CD4-positive, alpha-beta T cell (primary cell): Measurements from ENCODE around the gene CACNA1D. TPM values are rescaled to one million over a fixed set of nuclear protein-coding genes. Genes with fewer than 3 reads are reported as not detected.

Experiments
- ATAC-seq: fragments of 200-7000 bp; cut with Tn5 transposase; one replicate; pipeline ENCODE4 v1.10.0; 2022; ENCODE audit warnings: mild to moderate bottlenecking; ENCODE audit not compliant: poor library complexity
- CTCF ChIA-PET: fragments of 350-600 bp; sonication (Branson Sonifier 250); formaldehyde crosslinking; loops from one replicate; lab custom pipeline; 2021; ENCODE audit warnings: antibody characterized with exemption, inconsistent platforms; lab: Charles Lee
- POLR2A ChIA-PET: fragments of 350-600 bp; sonication (Branson Sonifier 250); formaldehyde crosslinking; loops from one replicate; lab custom pipeline; 2021; ENCODE audit warnings: antibody characterized with exemption, inconsistent platforms; lab: Charles Lee
- DNase-seq, 14 experiments: peaks; one replicate each; pipeline ENCODE4 v3.0.0-alpha.2; 2013 to 2020; ENCODE audit warnings: mixed read lengths in 2 of 14
- H3K27ac ChIP-seq, 2 donors: one replicate each; pipeline versions ENCODE4 v1.5.1 to v1.7.0; 2013; ENCODE audit warnings: low read length in 2 of 2, low read depth in 1 of 2, mild to moderate bottlenecking in 1 of 2
- H3K27me3 ChIP-seq, 2 experiments: 1 replicate in 1 of 2; 2 replicates in 1 of 2; pipeline versions ENCODE4 v1.6.1 to v1.7.0; 2013; ENCODE audit warnings: low read length in 2 of 2, control low read depth in 1 of 2, mild to moderate bottlenecking in 1 of 2, moderate library complexity in 1 of 2; ENCODE audit not compliant: insufficient read depth in 2 of 2, control insufficient read depth in 1 of 2
- H3K36me3 ChIP-seq: one replicate; pipeline ENCODE4 v1.6.1; 2013; ENCODE audit warnings: low read length, control low read depth; ENCODE audit not compliant: insufficient read depth
- H3K4me1 ChIP-seq: one replicate; pipeline ENCODE4 v1.6.1; 2013; ENCODE audit warnings: low read length, control low read depth; ENCODE audit not compliant: insufficient read depth
- H3K4me3 ChIP-seq: one replicate; pipeline ENCODE4 v1.5.1; 2013; ENCODE audit warnings: mild to moderate bottlenecking, low read length, moderate library complexity
- H3K9me3 ChIP-seq, 2 experiments: 1 replicate in 1 of 2; 2 replicates in 1 of 2; pipeline versions ENCODE4 v1.6.1 to v1.7.0; 2013; ENCODE audit warnings: low read length in 2 of 2, mild to moderate bottlenecking in 2 of 2, control low read depth in 1 of 2, moderate library complexity in 1 of 2; ENCODE audit not compliant: control insufficient read depth in 1 of 2, insufficient read depth in 1 of 2
- H3K27ac Mint-ChIP-seq: one replicate; pipeline ENCODE4 v1.8.0; 2020; ENCODE audit warnings: mixed read lengths
- H3K27me3 Mint-ChIP-seq: one replicate; pipeline ENCODE4 v1.8.0; 2021; ENCODE audit warnings: mixed read lengths
- H3K36me3 Mint-ChIP-seq: one replicate; pipeline ENCODE4 v1.8.0; 2021; ENCODE audit warnings: low read depth, mixed read lengths
- H3K4me1 Mint-ChIP-seq: one replicate; pipeline ENCODE4 v1.8.0; 2021; ENCODE audit warnings: low read depth, mixed read lengths
- H3K4me3 Mint-ChIP-seq: one replicate; pipeline ENCODE4 v1.8.0; 2020; ENCODE audit warnings: mild to moderate bottlenecking, mixed read lengths
- H3K9me3 Mint-ChIP-seq: one replicate; pipeline ENCODE4 v1.8.0; 2020; ENCODE audit warnings: mixed read lengths
- CTCF ChIP-seq: fragments of 200-600 bp; IDR thresholded peaks from one replicate; pipeline ENCODE4 v1.8.0; 2022; ENCODE audit warnings: antibody characterized with exemption, mild to moderate bottlenecking
- intact Hi-C, 2 experiments: fragments of 100-400 bp; cut with DNase I in 1 of 2; cut with micrococcal nuclease in 1 of 2; formaldehyde crosslinking; loops; one replicate each; pipeline versions ENCODE4 v1.15.1 to v1.9.0; 2023 to 2025; cut with DNase I, micrococcal nuclease
- total RNA-seq, 174 experiments: library from RNA in 2 of 174; stranded (reverse) in 2 of 174; gene quantifications; one replicate each; pipeline ENCODE4 v1.2.3 and lab custom pipeline; 2021 to 2026

CACNA1D gene
- total RNA-seq, 2 experiments from 2014 or later = not detected

GRCh38 chr3:53820084-53820483, 325.7 kb downstream of the CACNA1D start:
- Histone ChIP-seq H3K9me3 (no peaks in the 10 kb centered on the region), H3K36me3 (no peaks in the 10 kb centered on the region), H3K4me1 (peaks cover 5% of the 10 kb centered on the region), H3K4me3 (no peak overlapping the region), H3K27me3 (no peaks in the 10 kb centered on the region), H3K27ac (no peak overlapping the region)
- ATAC-seq = no peak
- DNase-seq = no peak
- intact Hi-C loops = no loop called here
- no peak overlapping the region for H3K4me3 Mint-ChIP-seq
- H3K4me1 Mint-ChIP-seq = no peaks in the 10 kb centered on the region
- TF ChIP-seq CTCF = no peak
- no peaks in the 10 kb centered on the region for H3K36me3 Mint-ChIP-seq
- POLR2A ChIA-PET = no interaction called here
- H3K27me3 Mint-ChIP-seq = no peaks in the 10 kb centered on the region
- CTCF ChIA-PET = no interaction called here
- H3K9me3 Mint-ChIP-seq = no peaks in the 10 kb centered on the region
- no peak overlapping the region for H3K27ac Mint-ChIP-seq

- TF ChIP-seq CTCF = no peak
- Mint-ChIP-seq H3K36me3 (no peaks in the 10 kb centered on the region), H3K27me3 (no peaks in the 10 kb centered on the region), H3K9me3 (no peaks in the 10 kb centered on the region), H3K4me3 (no peak overlapping the region), H3K27ac (no peak overlapping the region), H3K4me1 (no peaks in the 10 kb centered on the region)
- no peaks in the 10 kb centered on the region for H3K36me3 ChIP-seq
- no peak overlapping the region for H3K4me3 ChIP-seq
- H3K9me3 ChIP-seq = no peaks in the 10 kb centered on the region
- ChIA-PET CTCF (no interaction called here), POLR2A (no interaction called here)
- peaks cover 5% of the 10 kb centered on the region for H3K4me1 ChIP-seq
- DNase-seq (no peak), ATAC-seq (no peak)
- no peak overlapping the region for H3K27ac ChIP-seq
- intact Hi-C loops = no loop called here
- H3K27me3 ChIP-seq = no peaks in the 10 kb centered on the region
These were observed 326.6 kb downstream of the CACNA1D start for GRCh38 chr3:53820756-53821580.

GRCh38 chr3:53821631-53822121, 327.3 kb downstream of the CACNA1D start:
- ChIA-PET POLR2A (no interaction called here), CTCF (no interaction called here)
- H3K27ac Mint-ChIP-seq = no peak overlapping the region
- intact Hi-C loops = no loop called here
- Histone ChIP-seq H3K9me3 (no peaks in the 10 kb centered on the region), H3K4me3 (no peak overlapping the region), H3K27ac (no peak overlapping the region), H3K36me3 (no peaks in the 10 kb centered on the region), H3K27me3 (no peaks in the 10 kb centered on the region), H3K4me1 (peaks cover 5% of the 10 kb centered on the region)
- no peak overlapping the region for H3K4me3 Mint-ChIP-seq
- H3K27me3 Mint-ChIP-seq = no peaks in the 10 kb centered on the region
- H3K9me3 Mint-ChIP-seq = no peaks in the 10 kb centered on the region
- TF ChIP-seq CTCF = no peak
- no peaks in the 10 kb centered on the region for H3K4me1 Mint-ChIP-seq
- ATAC-seq = no peak
- H3K36me3 Mint-ChIP-seq = no peaks in the 10 kb centered on the region
- DNase-seq = no peak
